HG03342 (cell line): ENCODE data around the gene RMDN3.
A peak's percentile ranks its signal among the peaks of the same experiment; 100 is the strongest.

Source experiments
- ATAC-seq: cut with Tn5 transposase; IDR thresholded peaks from one replicate; pipeline ENCODE4 v1.9.1; 2021; ENCODE audit warnings: mild to moderate bottlenecking, moderate library complexity; ENCODE audit not compliant: unreplicated experiment

RMDN3 gene

GRCh38 chr15:40695469-40695890, 59.6 kb downstream of the RMDN3 start:
- peak; percentile 25 for ATAC-seq

DNA sequence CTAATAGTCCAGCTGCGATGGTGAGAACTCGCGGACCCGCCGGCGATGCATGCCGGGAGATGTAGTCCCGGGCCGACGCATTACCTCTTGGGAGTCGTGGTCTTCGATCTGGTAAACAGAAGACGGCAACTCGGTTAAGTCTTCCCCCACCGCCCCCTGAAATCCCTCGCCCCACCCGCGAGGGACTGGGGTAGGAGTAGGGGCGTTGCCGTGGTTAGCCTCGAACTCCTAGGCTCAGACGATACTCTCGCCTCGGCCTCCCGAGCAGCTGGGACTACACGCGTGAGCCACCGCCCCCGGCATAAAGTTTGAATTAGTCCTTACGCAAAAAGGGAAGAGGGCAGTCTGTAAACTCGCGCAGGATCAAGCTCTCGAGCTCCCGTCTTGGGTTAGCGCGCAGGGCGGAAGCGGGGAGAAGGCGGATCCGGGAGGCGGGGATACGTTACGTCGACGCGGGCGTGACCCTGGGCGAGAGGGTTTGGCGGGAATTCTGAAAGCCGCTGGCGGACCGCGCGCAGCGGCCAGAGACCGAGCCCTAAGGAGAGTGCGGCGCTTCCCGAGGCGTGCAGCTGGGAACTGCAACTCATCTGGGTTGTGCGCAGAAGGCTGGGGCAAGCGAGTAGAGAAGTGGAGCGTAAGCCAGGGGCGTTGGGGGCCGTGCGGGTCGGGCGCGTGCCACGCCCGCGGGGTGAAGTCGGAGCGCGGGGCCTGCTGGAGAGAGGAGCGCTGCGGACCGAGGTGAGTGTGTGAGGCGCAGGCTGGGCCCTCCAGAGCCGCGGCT, 60.2 kb downstream of the RMDN3 start, which contains the start of gene RAD51:
TSS of gene RAD51 (plus strand) at position 487 of the 781 bp plus-strand sequence. CDS start 3,585 bp downstream, outside the sequence.
- peak; percentile 86 for ATAC-seq

DNA sequence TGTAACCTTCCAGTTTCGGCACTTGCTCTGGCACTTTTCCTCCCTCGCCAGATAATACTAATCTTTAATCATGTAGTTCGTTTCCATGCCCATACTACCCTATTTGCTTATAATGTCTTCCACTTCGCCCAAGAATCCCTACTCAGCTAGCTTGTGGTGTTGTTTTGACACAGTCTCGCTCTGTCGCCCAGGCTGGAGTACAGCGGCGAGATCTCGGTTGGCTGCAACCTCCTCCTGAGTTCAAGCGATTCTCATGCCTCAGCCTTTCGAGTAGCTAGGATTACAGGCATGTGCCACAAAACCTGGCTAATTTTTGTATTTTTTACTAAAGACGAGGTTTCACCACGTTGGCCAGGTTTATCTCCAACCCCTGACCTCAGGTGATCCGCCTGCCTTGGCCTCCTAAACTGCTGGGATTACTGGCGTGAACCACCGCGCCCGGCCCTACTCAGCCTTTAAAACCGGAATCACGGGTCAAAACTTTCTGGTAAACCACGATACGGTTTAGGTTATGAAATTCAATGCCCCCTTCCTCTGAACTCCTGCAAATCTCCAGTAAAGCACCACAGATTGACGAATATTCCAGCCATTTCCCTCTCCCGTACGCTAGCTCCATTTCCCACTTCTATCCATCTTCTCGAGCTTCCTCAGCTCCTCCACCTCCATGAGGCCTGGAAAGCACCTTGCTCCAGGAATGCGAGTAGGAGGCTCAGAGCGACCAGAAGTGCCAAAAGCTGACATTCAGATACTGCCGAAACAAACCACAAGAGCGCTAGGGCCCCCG, 61.0 kb downstream of the RMDN3 start:
- ATAC-seq: peak; percentile 3

DNA sequence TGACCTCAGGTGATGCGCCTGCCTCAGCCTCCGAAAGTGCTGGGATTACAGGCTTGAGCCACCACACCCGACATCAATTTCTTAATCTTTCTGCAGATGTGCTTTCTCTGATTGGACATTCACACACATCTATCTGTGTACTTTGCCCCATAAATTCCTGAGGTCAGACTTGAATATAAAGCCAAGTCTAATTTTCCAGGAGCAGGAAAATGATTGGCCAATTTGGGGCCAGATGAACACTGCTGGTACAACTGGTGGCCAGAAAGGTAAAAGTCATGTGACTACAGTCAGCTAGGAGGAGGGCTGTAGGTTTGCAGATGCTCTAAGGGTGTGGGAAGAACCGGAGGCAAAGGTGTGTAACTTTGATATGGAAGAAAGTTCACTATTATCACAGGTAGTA, 63.3 kb downstream of the RMDN3 start:
- no peak for ATAC-seq

GRCh38 chr15:40688932-40689799, 65.9 kb downstream of the RMDN3 start:
- ATAC-seq: no peak
